HEK293 (cell line): Measurements from ENCODE around the gene TPPP3.

Experiments used
- CTCF ChIA-PET: fragments of 350-600 bp; formaldehyde crosslinking; extraction: SDS; loops from one replicate; lab custom pipeline; 2021; ENCODE audit warnings: antibody characterized with exemption; lab: Yijun Ruan, JAX
- POLR2A ChIA-PET: fragments of 300-600 bp; formaldehyde crosslinking; extraction: SDS; loops from one replicate; lab custom pipeline; 2020; ENCODE audit warnings: antibody characterized with exemption, inconsistent platforms; lab: Yijun Ruan, JAX
- H3K27ac ChIP-seq: fragments of 200-500 bp; sonication (Bioruptor generic); 2 replicates; pipeline ENCODE4 v1.5.1; 2014; ENCODE audit warnings: low read depth, low read length, control low read depth, inconsistent platforms; ENCODE audit errors: extremely low read depth
- H3K36me3 ChIP-seq, 2 experiments: fragments of 200-500 bp in 1 of 2; sonication (Bioruptor generic) in 1 of 2; 1 replicate in 1 of 2; 2 replicates in 1 of 2; pipeline ENCODE4 v1.5.1; 2014 to 2017; ENCODE audit warnings: inconsistent platforms in 2 of 2, low read length in 2 of 2; ENCODE audit not compliant: control insufficient read depth in 2 of 2, insufficient read depth in 1 of 2
- H3K4me1 ChIP-seq: fragments of 200-500 bp; sonication (Bioruptor generic); 2 replicates; pipeline ENCODE4 v1.5.1; 2014; ENCODE audit warnings: mild to moderate bottlenecking, low read length, inconsistent platforms; ENCODE audit not compliant: control insufficient read depth, insufficient read depth
- H3K4me3 ChIP-seq: 2 replicates; pipeline ENCODE4 v1.5.1; 2011; ENCODE audit warnings: low read depth, mild to moderate bottlenecking, control low read depth, low read length, moderate library complexity
- H3K9me3 ChIP-seq: fragments of 200-500 bp; sonication (Bioruptor generic); 2 replicates; pipeline ENCODE4 v1.5.1; 2014; ENCODE audit warnings: low read depth, low read length, inconsistent platforms; ENCODE audit not compliant: control insufficient read depth, insufficient read depth
- EGR2 ChIP-seq: fragments of 450-650 bp; formaldehyde crosslinking; IDR thresholded peaks from 2 replicates; pipeline ENCODE4 v1.5.1; 2016; ENCODE audit warnings: low read depth, missing biosample characterization, missing genetic modification characterization
- GLIS2 ChIP-seq: fragments of 450-650 bp; formaldehyde crosslinking; IDR thresholded peaks from 2 replicates; pipeline ENCODE4 v1.5.1; 2016; ENCODE audit warnings: missing biosample characterization, missing genetic modification characterization
- PRDM1 ChIP-seq: fragments of 450-650 bp; formaldehyde crosslinking; IDR thresholded peaks from 2 replicates; pipeline ENCODE4; 2016; ENCODE audit warnings: missing biosample characterization, missing genetic modification characterization
- PRDM6 ChIP-seq: fragments of 450-650 bp; formaldehyde crosslinking; IDR thresholded peaks from 2 replicates; pipeline ENCODE4 v1.5.1; 2017; ENCODE audit warnings: missing biosample characterization, missing genetic modification characterization
- RBAK ChIP-seq: fragments of 450-650 bp; formaldehyde crosslinking; IDR thresholded peaks from 2 replicates; pipeline ENCODE4 v1.5.1; 2016; ENCODE audit warnings: missing biosample characterization, missing genetic modification characterization
- ZBTB44 ChIP-seq: fragments of 450-650 bp; IDR thresholded peaks from 2 replicates; pipeline ENCODE4 v1.5.1; 2018; ENCODE audit warnings: missing biosample characterization, mild to moderate bottlenecking, missing genetic modification characterization
- ZEB2 ChIP-seq: fragments of 450-650 bp; formaldehyde crosslinking; IDR thresholded peaks from 2 replicates; pipeline ENCODE4 v1.5.1; 2016; ENCODE audit warnings: missing biosample characterization, missing genetic modification characterization
- ZNF121 ChIP-seq: fragments of 450-650 bp; formaldehyde crosslinking; IDR thresholded peaks from 2 replicates; pipeline ENCODE4 v1.5.1; 2016; ENCODE audit warnings: missing biosample characterization, missing genetic modification characterization
- ZNF140 ChIP-seq: fragments of 450-650 bp; formaldehyde crosslinking; IDR thresholded peaks from 2 replicates; pipeline ENCODE4 v1.5.1; 2016; ENCODE audit warnings: missing biosample characterization, missing genetic modification characterization
- ZNF155 ChIP-seq: fragments of 450-650 bp; formaldehyde crosslinking; IDR thresholded peaks from 2 replicates; pipeline ENCODE4 v1.5.1; 2016; ENCODE audit warnings: missing biosample characterization, missing genetic modification characterization
- ZNF16 ChIP-seq: fragments of 450-650 bp; formaldehyde crosslinking; IDR thresholded peaks from 2 replicates; pipeline ENCODE4 v1.5.1; 2016; ENCODE audit warnings: low read depth, missing biosample characterization, missing genetic modification characterization
- ZNF214 ChIP-seq: fragments of 450-650 bp; formaldehyde crosslinking; IDR thresholded peaks from 2 replicates; pipeline ENCODE4 v1.5.1; 2017; ENCODE audit warnings: missing biosample characterization, mild to moderate bottlenecking, missing genetic modification characterization, borderline replicate concordance
- ZNF292 ChIP-seq: fragments of 450-650 bp; formaldehyde crosslinking; IDR thresholded peaks from 2 replicates; pipeline ENCODE4 v1.5.1; 2016; ENCODE audit warnings: low read depth, missing biosample characterization, missing genetic modification characterization, borderline replicate concordance
- ZNF311 ChIP-seq: fragments of 450-650 bp; formaldehyde crosslinking; IDR thresholded peaks from 2 replicates; pipeline ENCODE4 v1.5.1; 2017; ENCODE audit warnings: missing biosample characterization, missing genetic modification characterization, borderline replicate concordance
- ZNF37A ChIP-seq: fragments of 450-650 bp; IDR thresholded peaks from 2 replicates; pipeline ENCODE4 v1.5.1; 2018; ENCODE audit warnings: missing biosample characterization, missing genetic modification characterization
- ZNF521 ChIP-seq: fragments of 450-650 bp; formaldehyde crosslinking; IDR thresholded peaks from 2 replicates; pipeline ENCODE4 v1.5.1; 2017; ENCODE audit warnings: missing biosample characterization, mild to moderate bottlenecking, missing genetic modification characterization
- ZNF530 ChIP-seq: fragments of 450-650 bp; formaldehyde crosslinking; IDR thresholded peaks from 2 replicates; pipeline ENCODE4 v1.5.1; 2016; ENCODE audit warnings: low read depth, missing biosample characterization, missing genetic modification characterization
- ZNF548 ChIP-seq: fragments of 450-650 bp; formaldehyde crosslinking; IDR thresholded peaks from 2 replicates; pipeline ENCODE4 v1.5.1; 2016; ENCODE audit warnings: missing biosample characterization, missing genetic modification characterization
- ZNF555 ChIP-seq: fragments of 450-650 bp; formaldehyde crosslinking; conservative IDR thresholded peaks from 2 replicates; pipeline ENCODE4 v1.5.1; 2017; ENCODE audit warnings: missing biosample characterization, mild to moderate bottlenecking, missing genetic modification characterization, inconsistent platforms
- ZNF571 ChIP-seq: fragments of 450-650 bp; formaldehyde crosslinking; IDR thresholded peaks from 2 replicates; pipeline ENCODE4 v1.5.0; 2017; ENCODE audit warnings: missing biosample characterization, missing genetic modification characterization
- ZNF692 ChIP-seq: fragments of 450-650 bp; formaldehyde crosslinking; IDR thresholded peaks from 2 replicates; pipeline ENCODE4 v1.5.1; 2016; ENCODE audit warnings: missing biosample characterization, missing genetic modification characterization
- ZNF785 ChIP-seq: fragments of 450-650 bp; formaldehyde crosslinking; IDR thresholded peaks from 2 replicates; pipeline ENCODE4 v1.5.1; 2016; ENCODE audit warnings: missing biosample characterization, missing genetic modification characterization
- ZSCAN30 ChIP-seq: fragments of 450-650 bp; IDR thresholded peaks from 2 replicates; pipeline ENCODE4 v1.5.1; 2018; ENCODE audit warnings: missing biosample characterization, mild to moderate bottlenecking, missing genetic modification characterization, moderate library complexity
- TF ChIP-seq, protein P1 (sequence below): fragments of 450-650 bp; formaldehyde crosslinking; IDR thresholded peaks from 2 replicates; pipeline ENCODE4 v1.5.1; 2016; ENCODE audit warnings: missing biosample characterization, missing genetic modification characterization

TPPP3 gene

GRCh38 chr16:67423611-67424260 is 30.4 kb upstream of the TPPP3 start:
- no peak overlapping the region for H3K4me3 ChIP-seq
- POLR2A ChIA-PET: no interaction called here
- H3K27ac ChIP-seq: no peak overlapping the region
- CTCF ChIA-PET: interaction anchor here (0.5 to 7.1 kb wide), 7 partner anchors 11 to 97 kb away, joined by 3 to 99 read pairs (median 3); no protein-coding TSS in a partner anchor
- H3K4me1 ChIP-seq: no peaks in the 10 kb centered on the region
- H3K36me3 ChIP-seq: no peaks in the 10 kb centered on the region
- no peaks in the 10 kb centered on the region for H3K9me3 ChIP-seq
- TF ChIP-seq PRDM6 (tag by site-specific recombination) (peak; percentile 61), ZNF555 (tag by site-specific recombination) (no peak)

- H3K4me3 ChIP-seq: no peak overlapping the region
- ChIA-PET POLR2A (no interaction called here), CTCF (interaction anchor here (0.5 to 7.1 kb wide), 7 partner anchors 18 to 406 kb away, joined by 3 to 99 read pairs (median 3); partner anchors contain the start of genes KCTD19 and LRRC36)
- no peaks in the 10 kb centered on the region for H3K4me1 ChIP-seq
- H3K36me3 ChIP-seq: no peaks in the 10 kb centered on the region
- no peaks in the 10 kb centered on the region for H3K9me3 ChIP-seq
- no peak for TF ChIP-seq RBAK (tag by site-specific recombination)
- TF ChIP-seq ZNF37A (tag by site-specific recombination): no peak
- TF ChIP-seq ZNF121: peak; percentile 85
- TF ChIP-seq EGR2 (tag by site-specific recombination): no peak
- no peak for TF ChIP-seq GLIS2 (tag by site-specific recombination)
- TF ChIP-seq ZNF785 (tag by site-specific recombination): no peak
- no peak for TF ChIP-seq ZNF571 (tag by site-specific recombination)
- H3K27ac ChIP-seq: no peak overlapping the region
These were observed 29.7 kb upstream of the TPPP3 start for GRCh38 chr16:67423015-67423414.

- no peaks in the 10 kb centered on the region for H3K9me3 ChIP-seq
- H3K36me3 ChIP-seq: no peaks in the 10 kb centered on the region
- no peaks in the 10 kb centered on the region for H3K4me1 ChIP-seq
- CTCF ChIA-PET: interaction anchor here (0.7 kb wide), 1 partner anchor 46 kb away, joined by 4 read pairs; no protein-coding TSS in a partner anchor
- POLR2A ChIA-PET: interaction anchor here (0.5 to 0.6 kb wide), 2 partner anchors 11 to 111 kb away, joined by 5 to 6 read pairs; no protein-coding TSS in a partner anchor
- no peak overlapping the region for H3K27ac ChIP-seq
- H3K4me3 ChIP-seq: no peak overlapping the region
- TF ChIP-seq ZNF155 (tag by site-specific recombination): no peak
- no peak for TF ChIP-seq PRDM1 (tag by site-specific recombination)
- TF ChIP-seq ZNF37A (tag by site-specific recombination): no peak
- TF ChIP-seq ZNF311 (tag by site-specific recombination): no peak
- no peak for TF ChIP-seq ZNF140 (tag by site-specific recombination)
- TF ChIP-seq ZSCAN30: no peak
- TF ChIP-seq ZNF521 (tag by site-specific recombination): no peak
- TF ChIP-seq ZNF16: no peak
- TF ChIP-seq ZNF692 (tag by site-specific recombination): no peak
- no peak for TF ChIP-seq PRDM6 (tag by site-specific recombination)
- TF ChIP-seq, protein P1, sequence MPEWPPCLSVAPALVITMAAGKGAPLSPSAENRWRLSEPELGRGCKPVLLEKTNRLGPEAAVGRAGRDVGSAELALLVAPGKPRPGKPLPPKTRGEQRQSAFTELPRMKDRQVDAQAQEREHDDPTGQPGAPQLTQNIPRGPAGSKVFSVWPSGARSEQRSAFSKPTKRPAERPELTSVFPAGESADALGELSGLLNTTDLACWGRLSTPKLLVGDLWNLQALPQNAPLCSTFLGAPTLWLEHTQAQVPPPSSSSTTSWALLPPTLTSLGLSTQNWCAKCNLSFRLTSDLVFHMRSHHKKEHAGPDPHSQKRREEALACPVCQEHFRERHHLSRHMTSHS (tag by site-specific recombination): no peak
- no peak for TF ChIP-seq ZNF214 (tag by site-specific recombination)
- TF ChIP-seq ZNF548 (tag by site-specific recombination): no peak
- no peak for TF ChIP-seq ZNF292 (tag by site-specific recombination)
- no peak for TF ChIP-seq ZBTB44 (tag by site-specific recombination)
- TF ChIP-seq ZNF530 (tag by site-specific recombination): no peak
- no peak for TF ChIP-seq ZEB2 (tag by site-specific recombination)
These were observed 27.7 kb upstream of the TPPP3 start for GRCh38 chr16:67421030-67421429.
